Germinal center (tissue), 1 donor: ENCODE results near the gene POLDIP2.

Experiments
- DNase-seq: peaks from one replicate; pipeline ENCODE4 v3.0.0; 2012; ENCODE audit warnings: mixed read lengths, low spot score

POLDIP2 gene

DNA sequence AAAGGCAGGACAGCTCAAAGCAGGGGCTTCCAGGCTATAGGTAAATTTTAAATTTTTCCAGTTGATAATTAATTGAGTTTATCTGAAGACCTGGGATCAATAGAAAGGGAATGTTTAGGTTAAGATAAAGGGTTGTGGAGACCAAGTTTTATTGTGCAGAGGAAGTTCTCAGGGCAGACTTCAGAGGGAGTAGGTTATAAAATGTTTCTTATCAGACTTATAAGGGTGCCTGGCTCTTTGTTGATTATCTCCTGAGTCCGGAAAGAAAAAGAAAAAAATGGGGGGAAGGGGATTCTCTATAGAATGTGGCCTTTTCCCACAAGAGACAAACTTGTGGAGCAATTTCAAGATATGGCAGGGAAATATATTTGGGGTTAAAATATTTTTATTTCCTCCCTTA lies 32.8 kb upstream of the POLDIP2 start:
- no peak for DNase-seq

DNA sequence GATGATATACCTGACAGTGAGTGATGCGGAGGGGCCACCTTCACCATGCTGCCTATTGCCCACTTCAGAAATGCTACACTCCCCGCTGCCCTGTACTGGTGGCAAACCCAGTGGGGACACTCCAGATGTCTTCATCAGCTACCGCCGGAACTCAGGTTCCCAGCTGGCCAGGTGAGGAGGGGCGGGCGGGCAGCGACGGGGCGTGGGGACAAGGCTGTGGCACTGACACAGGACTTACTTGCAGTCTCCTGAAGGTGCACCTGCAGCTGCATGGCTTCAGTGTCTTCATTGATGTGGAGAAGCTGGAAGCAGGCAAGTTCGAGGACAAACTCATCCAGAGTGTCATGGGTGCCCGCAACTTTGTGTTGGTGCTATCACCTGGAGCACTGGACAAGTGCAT lies 30.8 kb upstream of the POLDIP2 start:
- DNase-seq = no peak

DNA sequence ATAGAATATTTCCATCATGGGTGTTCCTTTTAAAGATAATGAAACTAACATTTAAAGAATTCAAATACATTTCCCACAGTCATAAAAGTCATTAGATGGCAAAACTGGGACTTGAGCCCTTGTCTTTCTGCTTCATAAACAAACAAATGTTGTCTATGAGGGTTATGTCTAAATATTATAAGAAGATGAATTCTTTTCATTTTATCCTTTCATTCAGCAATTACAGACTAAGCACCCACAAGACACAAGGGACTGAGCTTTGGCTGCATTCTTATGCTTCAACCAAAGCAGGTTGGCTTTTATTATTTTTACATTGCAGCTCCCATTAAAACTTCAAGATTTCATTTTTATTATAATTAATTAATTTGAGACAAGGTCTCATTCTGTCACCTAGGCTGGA lies 29.1 kb upstream of the POLDIP2 start:
- no peak for DNase-seq

GRCh38 chr17:28385406-28385805 lies 28.1 kb upstream of the POLDIP2 start:
- no peak for DNase-seq

GRCh38 chr17:28385037-28385400 lies 27.7 kb upstream of the POLDIP2 start:
- no peak for DNase-seq

DNA sequence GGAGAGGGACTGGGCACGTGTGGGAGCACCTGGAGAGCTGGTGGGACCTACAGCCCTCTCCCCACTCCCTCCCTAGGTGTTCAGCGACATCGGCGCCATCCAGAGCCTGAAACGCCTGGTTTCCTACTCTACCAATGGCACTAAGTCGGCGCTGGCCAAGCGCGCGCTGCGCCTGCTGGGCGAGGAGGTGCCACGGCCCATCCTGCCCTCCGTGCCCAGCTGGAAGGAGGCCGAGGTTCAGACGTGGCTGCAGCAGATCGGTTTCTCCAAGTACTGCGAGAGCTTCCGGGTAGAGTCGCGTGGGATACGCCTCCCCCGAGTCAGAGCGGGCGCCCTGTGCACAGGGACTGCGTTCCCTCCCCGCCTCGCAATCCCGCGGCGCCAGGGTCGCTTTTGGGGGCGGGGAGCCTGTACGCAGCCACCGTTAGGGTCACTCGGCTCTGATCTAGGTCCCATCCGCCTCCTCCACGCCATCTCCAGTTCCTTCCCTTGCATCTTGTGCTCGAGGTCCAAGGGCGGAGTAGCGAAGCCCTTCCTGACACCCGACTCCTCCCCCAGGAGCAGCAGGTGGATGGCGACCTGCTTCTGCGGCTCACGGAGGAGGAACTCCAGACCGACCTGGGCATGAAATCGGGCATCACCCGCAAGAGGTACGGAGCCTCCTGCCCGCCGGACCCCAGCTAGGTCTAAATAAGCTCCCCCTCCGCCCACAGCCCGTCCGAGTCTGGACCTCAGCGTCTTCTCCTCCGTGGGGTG lies 27.1 kb upstream of the POLDIP2 start:
- DNase-seq = peak; percentile 33

DNA sequence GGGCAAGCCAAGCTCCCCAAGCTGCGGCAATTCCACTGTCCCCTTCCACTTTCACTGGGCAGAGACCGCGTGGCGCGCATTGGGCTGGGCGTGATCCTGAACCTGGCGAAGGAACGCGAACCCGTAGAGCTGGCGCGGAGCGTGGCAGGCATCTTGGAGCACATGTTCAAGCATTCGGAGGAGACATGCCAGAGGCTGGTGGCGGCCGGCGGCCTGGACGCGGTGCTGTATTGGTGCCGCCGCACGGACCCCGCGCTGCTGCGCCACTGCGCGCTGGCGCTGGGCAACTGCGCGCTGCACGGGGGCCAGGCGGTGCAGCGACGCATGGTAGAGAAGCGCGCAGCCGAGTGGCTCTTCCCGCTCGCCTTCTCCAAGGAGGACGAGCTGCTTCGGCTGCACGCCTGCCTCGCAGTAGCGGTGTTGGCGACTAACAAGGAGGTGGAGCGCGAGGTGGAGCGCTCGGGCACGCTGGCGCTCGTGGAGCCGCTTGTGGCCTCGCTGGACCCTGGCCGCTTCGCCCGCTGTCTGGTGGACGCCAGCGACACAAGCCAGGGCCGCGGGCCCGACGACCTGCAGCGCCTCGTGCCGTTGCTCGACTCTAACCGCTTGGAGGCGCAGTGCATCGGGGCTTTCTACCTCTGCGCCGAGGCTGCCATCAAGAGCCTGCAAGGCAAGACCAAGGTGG lies 24.0 kb upstream of the POLDIP2 start:
- DNase-seq = no peak

- no peak for DNase-seq
Measured at GRCh38 chr17:28379814-28380801, 22.8 kb upstream of the POLDIP2 start.

DNA sequence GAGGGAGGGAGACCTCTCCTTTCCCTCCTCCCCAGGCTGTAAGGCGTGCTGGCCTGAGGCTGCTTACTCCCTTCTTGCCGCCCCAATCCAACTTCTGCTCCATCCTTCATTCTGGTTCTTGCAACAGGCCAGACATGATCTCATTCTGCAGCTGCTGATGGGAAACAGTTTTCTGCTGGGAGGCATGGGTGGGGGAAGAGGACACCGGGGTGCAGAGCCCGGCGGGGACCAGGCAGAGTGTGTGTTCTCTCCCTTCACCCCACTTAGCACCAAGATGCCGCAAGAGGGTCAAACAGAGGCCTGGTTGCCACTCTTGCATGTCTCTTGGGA lies 15.6 kb upstream of the POLDIP2 start:
- DNase-seq = no peak

GRCh38 chr17:28372203-28372944 lies 15.0 kb upstream of the POLDIP2 start:
- DNase-seq = peak; percentile 36

DNA sequence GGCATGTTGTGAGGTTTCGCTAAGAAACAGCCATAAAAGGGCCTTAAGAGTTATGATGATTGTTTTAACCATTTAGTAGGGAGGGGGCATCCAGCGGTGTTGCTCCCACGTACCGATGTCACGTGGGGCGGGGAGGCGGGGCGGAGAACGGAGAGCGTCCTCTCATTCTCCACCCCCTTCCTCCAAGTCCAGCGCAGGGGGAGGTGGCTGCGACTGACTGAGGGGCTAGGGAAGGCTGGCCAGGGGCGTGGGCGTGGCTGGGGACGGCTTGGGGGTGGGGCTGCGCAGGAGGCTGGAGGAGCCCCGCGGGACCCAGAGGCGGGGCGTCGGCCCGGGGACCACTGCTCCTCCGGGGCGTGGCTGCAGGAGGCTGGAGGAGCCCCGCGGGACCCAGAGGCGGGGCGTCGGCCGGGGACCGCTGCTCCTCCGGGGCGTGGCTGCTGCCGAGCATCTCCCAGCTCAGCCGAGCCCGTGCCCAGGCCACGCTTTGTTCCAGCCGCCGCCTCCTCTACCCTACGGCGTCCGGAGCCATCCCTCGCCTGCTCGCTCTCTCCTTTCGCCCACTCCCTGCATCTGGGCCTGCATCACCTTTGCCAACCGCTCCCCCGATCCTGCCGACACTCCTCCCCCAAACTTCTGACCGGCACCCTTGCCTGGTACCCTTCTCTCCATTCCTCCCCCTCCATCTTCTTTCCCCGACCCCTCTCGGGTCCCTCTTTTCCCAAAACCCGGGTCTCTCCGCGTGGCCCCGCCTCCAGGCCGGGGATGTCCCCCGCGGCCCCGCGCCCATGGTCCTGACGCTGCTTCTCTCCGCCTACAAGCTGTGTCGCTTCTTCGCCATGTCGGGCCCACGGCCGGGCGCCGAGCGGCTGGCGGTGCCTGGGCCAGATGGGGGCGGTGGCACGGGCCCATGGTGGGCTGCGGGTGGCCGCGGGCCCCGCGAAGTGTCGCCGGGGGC lies 14.2 kb upstream of the POLDIP2 start, which contains the start of gene SARM1:
Gene SARM1, plus strand, starts transcription at position 450 of the 958 bp plus-strand sequence. Its CDS starts 339 bp downstream, at position 789.
- peak; percentile 93 for DNase-seq

GRCh38 chr17:28370744-28371103 lies 13.4 kb upstream of the POLDIP2 start:
- DNase-seq = no peak

DNA sequence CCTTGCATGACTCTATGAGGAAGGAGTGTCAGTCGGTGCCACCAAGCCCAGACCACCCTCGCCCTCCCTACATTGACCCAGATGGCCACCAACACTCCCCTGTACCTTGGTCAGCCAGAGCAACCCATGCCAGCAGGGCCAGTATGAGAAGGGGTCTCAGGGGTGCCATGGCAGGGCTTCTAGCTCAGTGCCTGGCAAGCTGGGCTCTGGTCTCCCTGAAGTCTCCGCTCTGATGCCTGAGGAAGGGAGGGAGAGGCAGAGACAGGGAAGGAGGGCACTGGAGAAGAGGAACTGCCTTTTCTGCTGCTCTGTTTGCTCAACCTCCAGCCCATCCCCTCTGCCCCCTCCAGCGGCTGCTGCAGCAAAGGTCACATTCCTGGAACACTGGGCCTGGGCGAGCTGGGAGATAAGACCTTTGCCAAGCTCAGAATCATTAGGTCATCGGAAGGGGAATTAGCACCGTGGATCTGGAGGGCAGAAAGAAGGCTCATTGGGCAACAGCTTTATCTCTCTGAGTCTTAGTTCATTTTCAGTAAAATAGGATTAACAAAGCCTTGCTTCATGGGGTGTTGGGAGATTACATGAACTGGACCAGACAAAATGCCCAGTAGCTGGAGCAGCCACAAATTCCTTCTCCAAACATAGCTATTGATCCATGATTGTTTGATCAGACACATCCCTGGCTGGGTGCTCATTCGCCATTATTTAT lies 12.9 kb upstream of the POLDIP2 start, which contains the start of gene VTN:
Gene VTN, minus strand, starts transcription at position 273 of the 709 bp plus-strand sequence. Its CDS starts 104 bp downstream, at position 169.
- DNase-seq = no peak

DNA sequence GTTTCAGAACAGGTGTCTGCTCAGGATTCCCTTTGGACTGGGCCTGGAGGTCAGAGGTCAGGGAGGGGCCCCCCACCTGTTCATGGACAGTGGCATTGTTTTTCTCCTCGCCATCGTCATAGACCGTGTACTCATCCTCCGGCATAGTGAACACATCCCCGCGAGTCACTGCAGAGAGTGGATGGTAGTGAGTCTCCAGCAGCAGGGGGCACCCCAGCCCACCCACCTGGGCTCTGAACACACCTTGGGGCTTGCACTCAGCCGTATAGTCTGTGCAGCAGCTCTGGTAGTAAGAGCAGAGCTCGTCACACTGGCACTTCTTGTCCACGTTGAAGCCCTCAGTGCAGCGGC lies 12.3 kb upstream of the POLDIP2 start:
- DNase-seq = no peak

- DNase-seq = no peak
Measured at GRCh38 chr17:28368915-28369683, 11.8 kb upstream of the POLDIP2 start.

GRCh38 chr17:28368306-28368831 lies 11.0 kb upstream of the POLDIP2 start:
- no peak for DNase-seq

- no peak for DNase-seq
Measured at GRCh38 chr17:28367641-28368305, 10.4 kb upstream of the POLDIP2 start.

DNA sequence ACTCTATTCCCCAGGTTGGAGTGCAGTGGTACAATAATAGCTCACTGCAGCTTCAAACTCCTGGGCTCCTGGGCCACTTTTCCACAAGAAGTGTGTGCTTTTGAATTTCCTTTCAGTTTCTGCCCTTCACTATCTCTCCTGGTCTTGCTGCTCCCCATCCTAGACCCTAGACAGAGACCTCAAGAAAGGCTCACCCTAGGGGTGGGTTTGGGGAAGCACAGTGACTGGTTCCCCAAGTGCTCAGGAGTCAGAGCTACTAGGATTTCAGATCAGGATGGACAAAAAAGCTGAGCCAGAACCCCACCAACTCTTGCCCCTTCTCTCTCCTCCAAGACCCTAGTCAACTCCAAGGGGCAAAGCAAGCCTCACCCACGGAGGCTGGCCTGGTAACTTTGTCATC lies 9.3 kb upstream of the POLDIP2 start:
- DNase-seq = no peak
